H1 (cell line): ENCODE data around the gene NOLC1. TPM values are rescaled to one million over a fixed set of nuclear protein-coding genes. Genes with fewer than 3 reads are reported as not detected.

Source experiments
- CTCF ChIA-PET: fragments of 300-600 bp; sonication (Branson Sonifier 250); formaldehyde crosslinking; loops from one replicate; lab custom pipeline; 2021; ENCODE audit not compliant: partially characterized antibody; lab: Charles Lee
- POLR2A ChIA-PET: fragments of 300-600 bp; sonication (Branson Sonifier 250); formaldehyde crosslinking; loops from one replicate; lab custom pipeline; 2021; ENCODE audit warnings: inconsistent platforms; ENCODE audit not compliant: partially characterized antibody; lab: Charles Lee
- DNase-seq, 2 experiments: peaks; one replicate each; pipeline versions ENCODE4 v3.0.0 to v3.0.0-alpha.2; 2010 to 2022; ENCODE audit warnings: low spot score in 2 of 2, low read depth in 1 of 2, mixed read lengths in 1 of 2
- FAIRE-seq: peaks from 2 replicates; lab custom pipeline; 2011; peaks lifted over from hg19 to GRCh38; lab: Jason Lieb, UNC
- H2AFZ ChIP-seq: 2 replicates; pipeline ENCODE4 v1.8.1; 2012; ENCODE audit warnings: low read length, inconsistent platforms
- H2AK5ac ChIP-seq: 2 replicates; pipeline ENCODE4 v1.6.1; 2013; ENCODE audit warnings: low read depth, low read length
- H2BK120ac ChIP-seq: replicated peaks from 2 replicates; pipeline ENCODE3; 2013; ENCODE audit warnings: low read depth, low read length, inconsistent platforms
- H2BK12ac ChIP-seq: 2 replicates; pipeline ENCODE4 v1.6.1; 2013; ENCODE audit warnings: low read depth, low read length
- H2BK15ac ChIP-seq: 2 replicates; pipeline ENCODE4 v1.6.1; 2013; ENCODE audit warnings: low read length
- H2BK20ac ChIP-seq: 2 replicates; pipeline ENCODE4 v1.6.1; 2013; ENCODE audit warnings: low read length
- H2BK5ac ChIP-seq: 2 replicates; pipeline ENCODE4 v1.6.1; 2013; ENCODE audit warnings: low read depth, low read length
- H3K14ac ChIP-seq: 2 replicates; pipeline ENCODE4 v1.6.1; 2013; ENCODE audit warnings: inconsistent platforms; ENCODE audit not compliant: insufficient read length
- H3K18ac ChIP-seq: 2 replicates; pipeline ENCODE4 v1.6.1; 2013; ENCODE audit warnings: low read length; ENCODE audit errors: extremely low read depth
- H3K23ac ChIP-seq: 2 replicates; pipeline ENCODE4 v1.6.1; 2013; ENCODE audit warnings: inconsistent platforms; ENCODE audit not compliant: insufficient read length
- H3K23me2 ChIP-seq: 2 replicates; pipeline ENCODE4 v1.6.1; 2013; ENCODE audit warnings: low read depth, low read length
- H3K27ac ChIP-seq: 2 replicates; pipeline ENCODE4 v1.6.1; 2011; ENCODE audit warnings: low read depth, low read length, inconsistent platforms
- H3K27me3 ChIP-seq, 4 experiments: replicated peaks in 1 of 4; 1 replicate in 1 of 4; 2 replicates in 3 of 4; pipeline versions ENCODE4 v1.6.1 to v1.8.1; 2011 to 2013; ENCODE audit warnings: low read length in 3 of 4, mild to moderate bottlenecking in 3 of 4, inconsistent platforms in 2 of 4, mixed read lengths in 2 of 4, moderate library complexity in 1 of 4; ENCODE audit not compliant: control insufficient read depth in 3 of 4, insufficient read depth in 3 of 4; ENCODE audit errors: extremely low read depth in 1 of 4
- H3K36me3 ChIP-seq, 4 experiments: 2 replicates each; pipeline versions ENCODE4 v1.6.1 to v1.8.1; 2011 to 2013; ENCODE audit warnings: mild to moderate bottlenecking in 4 of 4, low read length in 3 of 4, moderate library complexity in 2 of 4, control low read depth in 1 of 4, inconsistent platforms in 1 of 4; ENCODE audit not compliant: insufficient read depth in 4 of 4, control insufficient read depth in 2 of 4
- H3K4ac ChIP-seq: replicated peaks from 2 replicates; pipeline ENCODE3; 2013; ENCODE audit warnings: low read length, low read depth, mixed read lengths, inconsistent platforms; ENCODE audit not compliant: insufficient read length
- H3K4me1 ChIP-seq, 4 experiments: replicated peaks in 1 of 4; 1 replicate in 1 of 4; 2 replicates in 3 of 4; pipeline versions ENCODE4 v1.6.1 to v1.8.1; 2011 to 2013; ENCODE audit warnings: low read length in 3 of 4, inconsistent platforms in 2 of 4, mixed read lengths in 1 of 4; ENCODE audit not compliant: insufficient read depth in 4 of 4, control insufficient read depth in 3 of 4
- H3K4me2 ChIP-seq, 2 experiments: 2 replicates each; pipeline versions ENCODE4 v1.6.1 to v1.8.1; 2011 to 2013; ENCODE audit warnings: low read depth in 2 of 2, low read length in 2 of 2, control low read depth in 1 of 2, inconsistent platforms in 1 of 2, mild to moderate bottlenecking in 1 of 2; ENCODE audit not compliant: insufficient read depth in 1 of 2
- H3K4me3 ChIP-seq, 4 experiments: fragments of 200-600, 300-600 bp in 1 of 4; sonication (generic), shearing (Covaris generic), sonication (Bioruptor Twin) in 1 of 4; 2 replicates each; pipeline versions ENCODE4 v1.5.1 to v1.8.1; 2011 to 2016; ENCODE audit warnings: low read length in 4 of 4, low read depth in 3 of 4, control low read depth in 2 of 4, inconsistent platforms in 2 of 4, mild to moderate bottlenecking in 2 of 4, mixed read lengths in 1 of 4, moderate library complexity in 1 of 4; ENCODE audit not compliant: insufficient read depth in 2 of 4; ENCODE audit errors: extremely low read depth in 1 of 4
- H3K56ac ChIP-seq: replicated peaks from 2 replicates; pipeline ENCODE3; 2013; ENCODE audit warnings: low read depth, mild to moderate bottlenecking, mixed read lengths, low read length, inconsistent platforms; ENCODE audit not compliant: insufficient read length
- H3K79me1 ChIP-seq: 2 replicates; pipeline ENCODE4 v1.6.1; 2013; ENCODE audit warnings: low read depth, low read length, control low read depth
- H3K79me2 ChIP-seq, 2 experiments: 2 replicates each; pipeline versions ENCODE4 v1.6.1 to v1.8.1; 2012 to 2013; ENCODE audit warnings: low read length in 2 of 2, mild to moderate bottlenecking in 2 of 2, inconsistent platforms in 1 of 2; ENCODE audit not compliant: insufficient read depth in 2 of 2, control insufficient read depth in 1 of 2
- H3K9ac ChIP-seq, 4 experiments: replicated peaks in 1 of 4; 1 replicate in 1 of 4; 2 replicates in 3 of 4; pipeline versions ENCODE4 v1.6.1 to v1.8.1; 2011 to 2013; ENCODE audit warnings: low read depth in 3 of 4, low read length in 3 of 4, control low read depth in 2 of 4, mild to moderate bottlenecking in 2 of 4, moderate library complexity in 2 of 4, inconsistent platforms in 1 of 4; ENCODE audit errors: extremely low read depth in 1 of 4
- H3K9me3 ChIP-seq, 2 experiments: 2 replicates each; pipeline versions ENCODE4 v1.6.1 to v1.8.1; 2012 to 2013; ENCODE audit warnings: mild to moderate bottlenecking in 2 of 2, moderate library complexity in 2 of 2, control low read depth in 1 of 2, inconsistent platforms in 1 of 2, low read depth in 1 of 2, low read length in 1 of 2, mixed read lengths in 1 of 2; ENCODE audit not compliant: insufficient read depth in 2 of 2
- H4K20me1 ChIP-seq, 2 experiments: replicated peaks in 1 of 2; 2 replicates each; pipeline versions ENCODE3 to v1.8.1; 2011 to 2013; ENCODE audit warnings: inconsistent platforms in 2 of 2, low read length in 2 of 2, mild to moderate bottlenecking in 1 of 2; ENCODE audit not compliant: insufficient read depth in 2 of 2, control insufficient read depth in 1 of 2
- H4K5ac ChIP-seq: 2 replicates; pipeline ENCODE4 v1.6.1; 2013; ENCODE audit warnings: low read length, low read depth, mixed read lengths, inconsistent platforms; ENCODE audit not compliant: insufficient read length
- H4K8ac ChIP-seq: 2 replicates; pipeline ENCODE4 v1.8.0; 2013; ENCODE audit warnings: mild to moderate bottlenecking, moderate library complexity, low read length, inconsistent platforms; ENCODE audit not compliant: insufficient read depth; ENCODE audit errors: extremely low read depth
- H4K91ac ChIP-seq: replicated peaks from 2 replicates; pipeline ENCODE3; 2013; ENCODE audit warnings: low read length, mixed read lengths, inconsistent platforms; ENCODE audit not compliant: insufficient read length
- BCL11A ChIP-seq, 2 experiments: IDR thresholded peaks; one replicate each; pipeline ENCODE4 v1.6.1; 2011; ENCODE audit warnings: low read depth in 2 of 2, low read length in 2 of 2, mild to moderate bottlenecking in 2 of 2
- CBX5 ChIP-seq: fragments of 300-800, 300-1000 bp; sonication (generic); IDR thresholded peaks from 2 replicates; pipeline ENCODE4 v1.7.1; 2016; ENCODE audit warnings: antibody characterized with exemption, low read length, low read depth
- GTF2F1 ChIP-seq: IDR thresholded peaks from 2 replicates; pipeline ENCODE4 v1.6.1; 2012; ENCODE audit warnings: low read depth, low read length, improper control_type of control experiment, borderline replicate concordance
- MAFK ChIP-seq: IDR thresholded peaks from 2 replicates; pipeline ENCODE4 v1.6.1; 2012; ENCODE audit warnings: low read depth, mild to moderate bottlenecking, improper control_type of control experiment, low read length
- POLR2A ChIP-seq, 2 experiments: IDR thresholded peaks; 1 replicate in 1 of 2; 2 replicates in 1 of 2; pipeline ENCODE4 v1.6.1; 2011; ENCODE audit warnings: low read depth in 2 of 2, low read length in 2 of 2, mild to moderate bottlenecking in 2 of 2; ENCODE audit errors: control extremely low read depth in 1 of 2
- POLR2AphosphoS5 ChIP-seq: IDR thresholded peaks from 2 replicates; pipeline ENCODE4 v1.6.1; 2011; ENCODE audit warnings: low read depth, low read length
- SIRT6 ChIP-seq: IDR thresholded peaks from one replicate; pipeline ENCODE4 v1.7.1; 2012; ENCODE audit warnings: low read length, inconsistent platforms
- SP1 ChIP-seq: IDR thresholded peaks from 2 replicates; pipeline ENCODE4 v1.6.1; 2011; ENCODE audit warnings: low read depth, low read length
- TAF1 ChIP-seq: IDR thresholded peaks from 2 replicates; pipeline ENCODE4 v1.6.1; 2011; ENCODE audit warnings: mild to moderate bottlenecking, low read depth, low read length
- TBP ChIP-seq: IDR thresholded peaks from 2 replicates; pipeline ENCODE4 v1.6.1; 2011; ENCODE audit warnings: low read depth, low read length, improper control_type of control experiment
- WGBS, 2 experiments: shearing (Covaris generic) in 1 of 2; methylation state at CpG; one replicate each; pipeline versions ENCODE4 v1.1.6 to v1.1.7; 2013 to 2015; ENCODE audit warnings: low lambda C conversion rate in 2 of 2, mixed read lengths in 2 of 2, inconsistent platforms in 1 of 2, low coverage in 1 of 2, missing lambda C conversion rate in 1 of 2; ENCODE audit not compliant: insufficient replicate concordance in 2 of 2, insufficient coverage in 1 of 2, insufficient read length in 1 of 2; ENCODE audit errors: extremely low coverage in 1 of 2, missing lambda C conversion rate in 1 of 2; 5-methylcytosine and 5-hydroxymethylcytosine counted together
- polyA plus RNA-seq, 7 experiments: library from polyadenylated mRNA; depleted of rRNA in 3 of 7; stranded (reverse) in 5 of 7; unstranded in 2 of 7; fragments of >200 nt in 5 of 7; fragments of 200-250 nt in 2 of 7; gene quantifications; 1 replicate in 5 of 7; 2 replicates in 1 of 7; 4 replicates in 1 of 7; pipeline versions ENCODE4 v1.2.1 to v1.2.3, GENCODE V29; 2011 to 2013; ENCODE audit warnings: missing spikeins in 2 of 7, mixed read lengths in 2 of 7
- total RNA-seq: library from RNA; stranded (reverse); fragmentation: NEBNext Ultra II Directional; extraction: Animal tissue kit (Norgen Biotek cat#: 25700); gene quantifications from 2 replicates; pipeline ENCODE4 v1.2.1, GENCODE V29; 2021

NOLC1 gene
- total and polyA plus RNA-seq, 2 of the 8 experiments (the other 6 are each of a cell fraction or from before 2014, with no cell fraction given), result 86.3 to 191 TPM

- no peak for FAIRE-seq
- H2BK20ac ChIP-seq, result no peak overlapping the region
Measured at GRCh38 chr10:102159831-102160230, 7.6 kb downstream of the NOLC1 start.

More at GRCh38 chr10:102159831-102160230, 7.6 kb downstream of the NOLC1 start:
- no peak overlapping the region for H3K23ac ChIP-seq
- no peak overlapping the region for H3K14ac ChIP-seq
- no peak overlapping the region for H4K91ac ChIP-seq
- H4K8ac ChIP-seq, result no peak overlapping the region
- H2BK5ac ChIP-seq, result no peak overlapping the region
- no peak overlapping the region for H2BK12ac ChIP-seq
- H3K4me1 ChIP-seq, result peaks cover 0 to 4% (median 0%) of the 10 kb centered on the region in 4 experiments; a peak in 1 of 7 replicates
- no peaks in the 10 kb centered on the region for H3K23me2 ChIP-seq
- H3K4me2 ChIP-seq, result no peak overlapping the region
- no peak overlapping the region for H2AK5ac ChIP-seq
- WGBS, 2 experiments, result 95% methylated on average over 4 of the region's 4 CpGs; no CpG with 5 or more reads in 1 of the 2 experiments
- POLR2A ChIA-PET, result interaction anchor here (1.1 to 17.3 kb wide), 5 partner anchors 9 to 54 kb away, joined by 3 to 408 read pairs (median 4); partner anchors contain the start of gene NOLC1
- no peak overlapping the region for H3K56ac ChIP-seq
- H3K79me2 ChIP-seq, result peaks cover 9 to 26% of the 10 kb centered on the region in 2 experiments
- H3K27ac ChIP-seq, result no peak overlapping the region
- no peak overlapping the region for H2BK15ac ChIP-seq
- H2BK120ac ChIP-seq, result no peak overlapping the region
- no peak for DNase-seq
- H3K79me1 ChIP-seq, result 0 out of 2 replicates have a peak, but pooled peaks cover 7% of the 10 kb centered on the region
- H3K27me3 ChIP-seq, result no peaks in the 10 kb centered on the region
- H3K9ac ChIP-seq, result no peak overlapping the region
- H3K18ac ChIP-seq, result no peak overlapping the region
- H4K5ac ChIP-seq, result no peak overlapping the region
- H2AFZ ChIP-seq, result no peak overlapping the region
- CTCF ChIA-PET, result interaction anchor here (0.7 to 5.2 kb wide), 6 partner anchors 10 to 234 kb away, joined by 3 to 28 read pairs (median 3); no protein-coding TSS in a partner anchor
- H3K36me3 ChIP-seq, result peaks cover 50 to 74% (median 67%) of the 10 kb centered on the region in 4 experiments
- no peaks in the 10 kb centered on the region for H3K9me3 ChIP-seq
- no peak for TF ChIP-seq TAF1
- TF ChIP-seq POLR2AphosphoS5, result peak; percentile 47; the same call in 1 of the 2 replicates
- TF ChIP-seq TBP, result no peak
- TF ChIP-seq GTF2F1, result no peak
- peak in 1 of 2 experiments; percentile 33; a peak in 1 of 3 replicates for TF ChIP-seq POLR2A (IDR thresholded peaks at IDR 0.05; ENCODE audit: control extremely low read depth in 1 of 2, low read depth in 2 of 2, low read length in 2 of 2)
- no peak for TF ChIP-seq CBX5
- no peak for TF ChIP-seq BCL11A (IDR thresholded peaks at IDR 0.05; ENCODE audit: low read depth in 2 of 2, low read length in 2 of 2)
- no peak for TF ChIP-seq SIRT6
- TF ChIP-seq MAFK, result no peak
- no peak for TF ChIP-seq SP1
- H3K4ac ChIP-seq, result no peak overlapping the region
- H3K4me3 ChIP-seq, result no peak overlapping the region
- peaks cover 12 to 17% of the 10 kb centered on the region in 2 experiments for H4K20me1 ChIP-seq
